Mononuclear cell (primary cell): ENCODE data around the gene SGPL1. TPM values are rescaled to one million over a fixed set of nuclear protein-coding genes. Genes with fewer than 3 reads are reported as not detected.

Source experiments
- H3K27me3 ChIP-seq: 2 replicates; pipeline ENCODE4 v1.6.0; 2011; ENCODE audit warnings: low read length, control low read depth; ENCODE audit not compliant: insufficient read depth
- H3K4me1 ChIP-seq: 2 replicates; pipeline ENCODE4 v1.5.1; 2011; ENCODE audit warnings: mild to moderate bottlenecking, low read length, control low read depth; ENCODE audit not compliant: insufficient read depth
- H3K4me3 ChIP-seq: 2 replicates; pipeline ENCODE4 v1.5.1; 2011; ENCODE audit warnings: mild to moderate bottlenecking, low read length, moderate library complexity
- H3K9me3 ChIP-seq: 2 replicates; pipeline ENCODE4 v1.5.1; 2011; ENCODE audit warnings: low read depth, mild to moderate bottlenecking, control low read depth, low read length
- total RNA-seq: library from RNA; depleted of rRNA; stranded (reverse); fragments of >200 nt; gene quantifications from one replicate; pipeline ENCODE4 v1.2.3, GENCODE V29; 2012

The SGPL1 gene
- total RNA-seq, 1 donor: 25.6 TPM

DNA sequence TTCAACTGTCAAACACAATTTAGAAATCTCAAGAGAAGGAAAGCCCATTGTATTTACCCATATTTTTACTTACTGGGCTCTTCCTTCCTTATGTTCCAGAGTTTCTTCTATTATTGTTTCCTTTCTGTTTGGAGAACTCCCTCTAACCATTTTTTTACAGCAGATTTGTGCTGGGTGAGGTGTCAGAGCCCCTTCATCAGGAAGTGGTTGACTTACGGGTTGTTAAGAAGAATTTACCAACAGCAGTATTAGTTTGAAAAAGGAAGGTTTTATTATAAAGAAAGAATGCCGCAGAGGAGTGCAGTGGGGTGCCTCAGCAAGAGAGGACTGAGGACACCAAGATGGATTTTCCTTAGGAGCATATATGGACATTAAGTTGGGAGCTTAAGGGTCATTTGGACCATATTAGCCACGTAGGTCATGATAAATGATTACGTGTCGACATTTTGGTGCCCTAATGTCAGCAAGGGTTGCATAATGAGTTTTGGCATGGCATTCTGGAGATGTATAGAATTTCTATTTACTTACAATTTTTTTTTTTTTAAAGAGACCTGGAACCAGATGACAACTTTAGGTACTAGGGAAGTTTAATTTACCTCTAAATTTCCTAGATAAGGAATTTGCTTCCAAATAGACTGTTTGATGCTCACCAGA lies 24.2 kb upstream of the SGPL1 start:
- H3K9me3 ChIP-seq: no peaks in the 10 kb centered on the region
- no peaks in the 10 kb centered on the region for H3K4me1 ChIP-seq
- H3K27me3 ChIP-seq: no peaks in the 10 kb centered on the region
- no peak overlapping the region for H3K4me3 ChIP-seq

DNA sequence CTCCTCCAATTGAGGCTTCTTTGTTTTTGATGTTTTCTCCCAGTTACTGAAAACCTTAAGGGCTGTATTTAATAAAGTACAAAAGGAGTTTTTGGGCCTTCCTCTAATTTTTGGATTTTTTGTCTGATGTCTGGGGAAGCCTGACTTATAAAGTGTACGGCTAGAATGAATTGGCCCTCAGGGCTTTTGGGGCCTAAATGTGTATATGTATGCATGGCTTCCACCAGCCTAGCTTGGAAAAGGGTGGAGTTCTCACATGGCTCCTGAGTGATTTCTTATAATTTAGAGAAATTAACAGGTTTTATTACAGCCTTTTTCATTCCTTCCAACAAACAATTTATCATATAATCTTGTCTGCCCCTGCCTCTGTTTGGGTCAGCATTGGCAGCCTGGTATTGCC lies 20.1 kb upstream of the SGPL1 start:
- no peaks in the 10 kb centered on the region for H3K9me3 ChIP-seq
- peaks cover 6% of the 10 kb centered on the region for H3K4me1 ChIP-seq
- no peak overlapping the region for H3K4me3 ChIP-seq
- no peaks in the 10 kb centered on the region for H3K27me3 ChIP-seq

DNA sequence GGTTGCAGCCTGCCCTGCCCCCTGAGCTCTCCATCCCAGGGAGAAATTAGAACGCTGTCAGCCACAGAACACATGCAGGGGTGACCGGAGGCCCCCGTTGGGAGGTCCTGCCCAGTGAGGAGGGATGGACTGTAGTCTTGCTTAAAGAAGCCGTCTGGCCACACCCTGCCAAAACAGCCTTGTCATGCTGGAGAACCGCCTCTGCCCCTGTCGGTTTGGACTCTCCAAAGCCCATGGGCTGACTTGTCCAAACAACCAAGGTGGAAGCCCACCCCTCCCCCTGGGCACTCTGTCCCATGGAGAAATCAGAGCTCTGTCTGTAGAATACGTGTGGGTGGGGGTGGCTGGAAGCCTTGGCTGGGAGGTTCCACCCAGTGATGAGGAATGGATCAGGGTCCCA lies 17.9 kb upstream of the SGPL1 start:
- H3K27me3 ChIP-seq: no peaks in the 10 kb centered on the region
- H3K4me3 ChIP-seq: no peak overlapping the region
- H3K4me1 ChIP-seq: peaks cover 6% of the 10 kb centered on the region
- H3K9me3 ChIP-seq: no peaks in the 10 kb centered on the region

DNA sequence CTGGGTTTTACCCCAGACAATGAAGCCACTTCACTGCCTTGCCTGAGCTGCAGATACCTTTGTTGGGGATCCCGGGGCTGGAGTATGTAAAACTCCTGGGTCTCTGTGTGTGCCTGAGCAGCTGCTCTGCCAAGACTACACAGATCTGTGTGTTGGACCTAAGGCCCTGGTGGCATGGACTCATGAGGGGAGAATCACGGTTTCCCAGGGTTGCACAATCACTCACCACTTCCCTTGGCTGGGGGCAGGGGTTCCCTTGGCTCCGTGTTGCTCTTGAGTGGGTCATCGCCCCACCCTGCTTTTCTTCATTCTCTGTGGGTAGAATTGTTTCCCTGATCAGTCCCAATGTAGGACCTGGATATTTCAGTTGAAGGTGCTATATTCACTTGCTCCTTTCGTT lies 16.6 kb upstream of the SGPL1 start:
- no peaks in the 10 kb centered on the region for H3K9me3 ChIP-seq
- H3K4me1 ChIP-seq: peaks cover 6% of the 10 kb centered on the region
- no peaks in the 10 kb centered on the region for H3K27me3 ChIP-seq

DNA sequence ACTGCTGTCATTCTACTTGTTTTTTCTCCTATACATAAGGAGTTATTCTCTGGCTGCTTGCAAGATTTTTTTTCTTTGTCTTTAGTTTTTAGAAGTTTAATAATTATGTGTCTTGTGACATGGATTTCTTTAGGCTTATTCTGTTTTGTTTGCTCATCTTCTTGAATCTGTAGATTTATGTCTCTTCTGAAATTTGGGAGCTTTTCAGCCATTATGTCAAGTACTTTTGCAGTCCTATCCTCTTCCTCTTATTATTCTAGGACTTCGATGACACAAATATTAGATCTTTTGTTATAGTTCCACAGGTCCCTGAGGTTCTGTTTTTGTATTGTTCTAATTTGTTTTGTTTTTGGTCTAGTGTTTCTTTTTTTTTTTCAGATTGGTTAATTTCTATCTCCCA lies 13.9 kb upstream of the SGPL1 start:
- H3K4me1 ChIP-seq: peaks cover 6% of the 10 kb centered on the region
- no peaks in the 10 kb centered on the region for H3K9me3 ChIP-seq
- no peak overlapping the region for H3K4me3 ChIP-seq
- H3K27me3 ChIP-seq: no peaks in the 10 kb centered on the region

More for the DNA sequence above, 16.6 kb upstream of the SGPL1 start:
- H3K4me3 ChIP-seq: no peak overlapping the region

DNA sequence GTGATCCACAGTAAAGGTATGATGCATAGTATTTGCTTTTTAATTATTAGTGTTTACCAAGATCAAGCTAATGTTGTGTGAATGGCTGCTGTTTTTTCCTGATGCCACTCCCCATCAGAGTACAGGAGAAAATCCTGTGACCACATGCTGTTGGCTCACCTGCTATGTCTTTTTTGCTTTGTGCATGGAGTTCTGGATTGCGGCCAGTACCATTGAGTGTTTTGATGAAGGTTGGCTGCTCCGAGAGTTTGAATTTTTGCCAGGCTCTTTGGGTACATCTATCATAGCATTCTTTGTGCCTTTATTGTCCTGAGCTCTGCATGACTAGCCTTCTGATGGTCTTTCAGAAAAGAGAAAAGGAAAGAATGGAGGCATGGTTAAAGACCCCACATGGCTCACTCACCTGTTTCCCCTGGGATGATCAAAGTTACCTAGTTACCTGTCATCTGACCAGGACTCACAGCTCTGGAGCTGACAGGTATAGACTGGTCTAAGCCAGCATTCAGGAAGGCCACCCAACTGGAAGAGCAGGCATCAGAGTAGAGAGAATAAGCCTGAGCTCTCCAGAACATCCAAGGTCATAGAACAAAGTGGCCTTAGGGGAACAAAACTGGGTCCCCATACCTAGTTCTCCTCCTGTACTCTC lies 11.8 kb upstream of the SGPL1 start:
- Histone ChIP-seq H3K4me3 (no peak overlapping the region), H3K9me3 (no peaks in the 10 kb centered on the region), H3K4me1 (no peaks in the 10 kb centered on the region), H3K27me3 (no peaks in the 10 kb centered on the region)

DNA sequence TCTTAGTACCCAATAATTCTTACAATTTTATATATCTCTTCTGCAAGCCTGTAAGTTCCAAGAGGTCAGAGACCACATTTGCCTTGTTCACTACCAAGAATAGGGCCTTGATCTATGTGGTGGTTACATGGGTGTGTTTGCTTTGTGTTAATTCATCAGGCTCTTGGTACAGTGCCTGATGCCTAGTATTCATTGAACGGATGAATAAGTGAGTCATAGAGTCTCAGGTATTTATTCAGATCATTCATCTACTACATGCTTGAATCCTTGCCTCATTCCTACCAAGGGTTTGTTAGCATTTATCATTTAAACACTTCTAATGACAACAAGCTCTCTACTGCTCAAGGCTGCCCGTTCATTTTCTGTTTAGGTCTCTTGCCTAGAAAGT lies 11.3 kb upstream of the SGPL1 start:
- no peaks in the 10 kb centered on the region for H3K9me3 ChIP-seq
- H3K4me1 ChIP-seq: no peaks in the 10 kb centered on the region
- H3K4me3 ChIP-seq: no peak overlapping the region
- no peaks in the 10 kb centered on the region for H3K27me3 ChIP-seq

DNA sequence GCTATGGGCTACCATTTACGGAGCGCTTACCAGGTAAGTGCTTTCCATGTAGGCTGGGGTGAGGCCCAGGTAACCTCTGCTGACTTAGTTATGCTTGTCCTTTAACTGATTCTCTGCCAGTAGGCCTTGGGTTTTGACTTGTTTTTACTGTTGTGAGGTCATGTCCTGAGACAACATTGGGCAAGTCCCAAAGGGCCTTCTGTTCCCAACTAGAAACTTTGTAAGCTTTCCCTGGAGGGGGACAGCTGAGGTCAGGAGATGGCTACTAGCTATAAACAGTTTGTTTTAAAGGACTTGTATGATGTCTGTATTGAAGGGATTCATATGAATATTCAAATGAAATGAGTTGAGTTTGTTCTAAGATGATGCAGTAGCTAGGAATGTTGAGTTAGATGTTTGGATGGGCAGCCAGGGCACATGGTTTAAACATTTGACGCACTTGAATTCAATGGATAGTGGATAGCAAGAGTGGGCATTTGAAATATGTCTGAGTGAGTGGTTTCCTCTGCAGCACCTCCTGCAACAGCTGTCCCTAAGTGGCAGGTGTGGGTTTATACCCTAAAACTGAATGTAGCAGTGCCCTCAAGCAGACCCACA lies 10.0 kb upstream of the SGPL1 start:
- no peaks in the 10 kb centered on the region for H3K9me3 ChIP-seq
- H3K4me3 ChIP-seq: no peak overlapping the region
- H3K4me1 ChIP-seq: no peaks in the 10 kb centered on the region
- no peaks in the 10 kb centered on the region for H3K27me3 ChIP-seq

DNA sequence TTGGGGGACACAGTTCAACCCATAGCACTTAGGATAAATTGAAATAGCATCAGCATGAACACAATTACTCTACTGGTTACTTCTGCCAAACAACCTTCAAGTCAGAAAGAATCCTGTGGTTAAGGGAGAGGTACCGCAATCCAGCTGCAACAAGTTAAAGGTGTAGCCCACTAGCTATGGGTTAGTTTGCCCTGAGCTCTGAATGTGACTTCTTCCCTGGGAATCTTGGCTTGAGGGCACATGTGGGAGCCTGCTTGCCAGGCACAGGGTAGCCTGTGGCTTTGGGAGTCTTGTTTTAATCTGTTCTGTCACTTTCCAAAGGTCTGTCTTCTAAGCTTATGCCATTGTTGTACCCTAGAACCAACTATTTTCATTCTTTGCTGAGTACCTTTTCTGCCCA lies 8.9 kb upstream of the SGPL1 start:
- no peaks in the 10 kb centered on the region for H3K27me3 ChIP-seq
- no peaks in the 10 kb centered on the region for H3K9me3 ChIP-seq
- H3K4me3 ChIP-seq: no peak overlapping the region
- no peaks in the 10 kb centered on the region for H3K4me1 ChIP-seq

DNA sequence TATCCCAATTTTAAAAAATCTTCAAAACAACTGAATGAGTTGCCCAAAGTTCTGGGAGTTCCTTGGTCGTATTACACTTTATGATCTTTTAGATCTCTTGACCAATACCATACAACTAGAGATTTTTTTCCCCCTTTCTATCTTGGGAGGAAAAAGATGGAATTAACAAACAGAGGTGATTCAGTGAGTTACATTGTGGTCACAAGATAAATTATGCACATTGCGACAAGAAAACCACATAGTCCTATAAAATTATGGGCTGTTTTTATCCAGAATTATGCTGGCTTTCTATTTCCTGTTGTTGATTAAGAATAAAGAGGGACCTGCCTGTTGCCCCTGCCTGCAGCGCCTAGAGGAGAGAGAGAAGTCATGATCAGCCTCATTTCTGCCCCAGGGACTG lies 8.2 kb upstream of the SGPL1 start:
- Histone ChIP-seq H3K4me1 (no peaks in the 10 kb centered on the region), H3K27me3 (no peaks in the 10 kb centered on the region)

DNA sequence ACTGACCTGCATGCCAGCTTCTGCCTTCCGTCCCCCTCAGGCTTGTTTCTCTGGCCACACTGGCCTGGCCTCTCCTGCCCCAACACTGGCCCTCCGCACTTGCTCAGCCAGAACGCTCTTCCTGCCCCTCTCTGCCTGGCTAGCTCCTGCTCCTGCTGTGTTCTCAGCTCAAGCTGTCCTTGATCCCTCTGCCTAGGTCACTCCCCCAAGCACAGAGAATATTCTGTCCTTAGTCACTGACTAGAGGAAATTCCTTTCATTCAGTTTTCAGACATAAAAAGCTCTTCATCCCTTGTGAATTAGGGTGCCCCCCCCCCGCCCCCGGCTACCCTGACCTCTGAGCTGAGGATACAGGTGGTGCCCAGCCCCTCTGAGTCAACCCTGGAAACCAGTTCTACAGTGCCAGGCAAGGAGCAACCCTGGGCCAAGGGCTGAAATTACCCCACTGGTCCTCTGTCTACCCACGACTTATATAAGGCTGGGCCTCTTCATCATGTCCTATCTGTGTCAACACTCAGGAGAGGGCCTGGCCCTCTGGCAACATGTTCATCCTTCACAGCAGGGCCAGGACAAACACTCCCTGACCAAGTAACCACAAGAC lies 6.6 kb upstream of the SGPL1 start:
- Histone ChIP-seq H3K4me1 (no peaks in the 10 kb centered on the region), H3K9me3 (no peaks in the 10 kb centered on the region), H3K4me3 (no peak overlapping the region), H3K27me3 (no peaks in the 10 kb centered on the region)

More for the DNA sequence above, 8.2 kb upstream of the SGPL1 start:
- H3K4me3 ChIP-seq: no peak overlapping the region
- no peaks in the 10 kb centered on the region for H3K9me3 ChIP-seq

DNA sequence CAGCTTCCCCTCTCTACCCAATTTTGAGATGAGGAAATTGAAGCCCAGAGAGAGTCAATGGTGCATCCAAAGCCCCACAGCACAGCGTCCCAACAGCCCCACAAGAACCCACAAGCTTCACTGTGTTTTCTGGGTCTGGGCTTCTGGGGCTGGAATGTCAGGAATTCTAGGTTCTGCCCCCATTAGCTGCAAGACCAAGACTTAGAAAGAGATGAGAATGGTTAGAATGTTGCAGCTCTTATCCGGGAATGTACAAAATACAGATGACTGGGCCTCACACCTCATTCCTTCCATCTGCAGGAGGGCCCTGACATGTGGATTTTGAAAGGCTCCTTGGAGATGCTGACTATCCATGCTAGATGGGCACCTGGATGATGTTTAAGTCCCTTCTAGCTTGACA lies 6.0 kb upstream of the SGPL1 start:
- Histone ChIP-seq H3K27me3 (no peaks in the 10 kb centered on the region), H3K9me3 (no peaks in the 10 kb centered on the region), H3K4me3 (no peak overlapping the region), H3K4me1 (no peaks in the 10 kb centered on the region)

DNA sequence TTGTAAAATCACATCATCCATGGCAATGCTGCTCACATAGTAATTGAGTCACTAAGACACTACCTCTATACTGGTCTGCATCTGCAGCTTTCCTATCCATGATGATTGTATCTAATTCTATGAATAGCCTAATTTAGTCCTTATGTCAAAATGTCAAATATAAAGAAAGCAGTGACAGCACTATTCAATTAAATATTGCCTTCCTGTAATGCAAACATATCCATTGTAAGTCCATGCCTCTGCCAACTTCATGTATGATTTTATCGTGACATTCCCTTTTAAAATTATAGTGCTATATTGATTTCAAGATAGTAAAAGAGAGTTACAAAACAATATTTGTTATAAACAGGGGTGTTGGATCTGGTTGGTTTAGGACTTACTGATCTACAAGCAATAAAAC lies 4.8 kb upstream of the SGPL1 start:
- H3K4me1 ChIP-seq: peaks cover 7% of the 10 kb centered on the region
- H3K4me3 ChIP-seq: no peak overlapping the region
- H3K27me3 ChIP-seq: no peaks in the 10 kb centered on the region
- no peaks in the 10 kb centered on the region for H3K9me3 ChIP-seq

DNA sequence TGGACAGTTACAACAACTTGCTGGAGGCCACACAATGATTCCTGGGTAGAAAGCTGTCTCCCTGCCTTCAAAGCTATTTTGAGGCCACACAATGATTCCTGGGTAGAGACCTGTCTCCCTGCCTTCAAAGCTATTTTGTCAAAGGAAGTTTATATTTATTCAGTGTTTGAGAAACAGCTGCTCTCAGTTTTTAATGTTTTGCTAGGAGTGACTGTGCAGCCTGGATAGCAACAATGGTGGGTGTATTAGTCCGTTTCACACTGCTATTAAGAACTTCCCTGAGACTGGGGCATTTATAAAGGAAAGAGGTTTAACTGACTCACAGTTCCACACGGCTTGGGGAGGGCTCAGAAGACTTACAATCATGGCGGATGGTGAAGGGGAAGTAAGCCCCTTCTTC lies 3.9 kb upstream of the SGPL1 start:
- H3K9me3 ChIP-seq: no peaks in the 10 kb centered on the region
- H3K27me3 ChIP-seq: no peaks in the 10 kb centered on the region
- no peak overlapping the region for H3K4me3 ChIP-seq
- peaks cover 12% of the 10 kb centered on the region for H3K4me1 ChIP-seq

DNA sequence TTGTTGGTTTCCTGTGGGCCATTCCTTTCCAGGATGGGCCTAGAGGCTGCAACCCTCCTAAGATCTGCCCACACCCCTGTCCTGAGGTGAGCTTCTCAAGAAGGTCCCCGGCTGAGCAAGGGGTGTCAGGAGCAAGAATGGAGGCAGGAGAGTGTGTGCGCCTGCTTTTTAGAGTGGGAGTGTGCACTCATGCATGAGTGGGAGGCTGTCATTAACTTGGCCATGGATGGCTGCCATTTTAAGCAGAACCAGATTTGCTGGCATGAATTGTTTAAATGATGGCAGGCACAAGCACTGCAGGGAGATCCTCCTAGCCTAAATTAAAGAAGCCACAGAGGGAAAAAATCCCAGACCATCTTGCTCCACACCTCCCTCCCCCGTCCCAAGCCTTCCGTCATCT lies 2.9 kb upstream of the SGPL1 start:
- Histone ChIP-seq H3K27me3 (no peaks in the 10 kb centered on the region), H3K4me1 (peaks cover 14% of the 10 kb centered on the region), H3K4me3 (no peak overlapping the region), H3K9me3 (no peaks in the 10 kb centered on the region)
